Measurements from ENCODE around the gene BMP2.
A peak's percentile ranks its signal among the peaks of the same experiment; 100 is the strongest.

Gene BMP2

GRCh38 chr20:6767536-6768227, at the start of gene BMP2:
TSS of gene BMP2 (plus strand) at chr20:6767686. CDS start at chr20:6770127, 2,441 bp downstream.
- peak; percentile 64 for DNase-seq

GRCh38 chr20:6718662-6719368, 48.7 kb upstream of the BMP2 start:
- no peak for DNase-seq

GRCh38 chr20:6719369-6719721, 48.1 kb upstream of the BMP2 start:
- DNase-seq: no peak

- no peak for DNase-seq
Measured at GRCh38 chr20:6726761-6727160, 40.7 kb upstream of the BMP2 start.

- DNase-seq: no peak
Measured at GRCh38 chr20:6730672-6731328, 36.7 kb upstream of the BMP2 start.

- DNase-seq: no peak
Measured at GRCh38 chr20:6732001-6732447, 35.5 kb upstream of the BMP2 start.

GRCh38 chr20:6732851-6733250, 34.6 kb upstream of the BMP2 start:
- no peak for DNase-seq

GRCh38 chr20:6733965-6734364, 33.5 kb upstream of the BMP2 start:
- DNase-seq: no peak

- DNase-seq: no peak
Measured at GRCh38 chr20:6735942-6736845, 31.3 kb upstream of the BMP2 start.

GRCh38 chr20:6739406-6739805, 28.1 kb upstream of the BMP2 start:
- DNase-seq: no peak

- no peak for DNase-seq
Measured at GRCh38 chr20:6740096-6740495, 27.4 kb upstream of the BMP2 start.

- no peak for DNase-seq
Measured at GRCh38 chr20:6744180-6744579, 23.3 kb upstream of the BMP2 start.

- DNase-seq: no peak
Measured at GRCh38 chr20:6744805-6745204, 22.7 kb upstream of the BMP2 start.

GRCh38 chr20:6746901-6747609, 20.4 kb upstream of the BMP2 start:
- DNase-seq: no peak

- no peak for DNase-seq
Measured at GRCh38 chr20:6750438-6750837, 17.0 kb upstream of the BMP2 start.

GRCh38 chr20:6756693-6757595, 10.5 kb upstream of the BMP2 start:
- no peak for DNase-seq

- DNase-seq: no peak
Measured at GRCh38 chr20:6764619-6765018, 2.9 kb upstream of the BMP2 start.

GRCh38 chr20:6765469-6766058, 1.9 kb upstream of the BMP2 start:
- peak; percentile 36 for DNase-seq

- no peak for DNase-seq
Measured at GRCh38 chr20:6766433-6766832, 1.1 kb upstream of the BMP2 start.

- DNase-seq: no peak
Measured at GRCh38 chr20:6767126-6767535, 355 bp upstream of the BMP2 start.

Data from NCI-H1092 (cell line).